Measurements from ENCODE around the gene TMTC1.
"Not testable (repeated sequence)": the region's sequence is repeated elsewhere in the genome, so short reads cannot be mapped to it uniquely, and the experiment has no call there.

TMTC1 gene

DNA sequence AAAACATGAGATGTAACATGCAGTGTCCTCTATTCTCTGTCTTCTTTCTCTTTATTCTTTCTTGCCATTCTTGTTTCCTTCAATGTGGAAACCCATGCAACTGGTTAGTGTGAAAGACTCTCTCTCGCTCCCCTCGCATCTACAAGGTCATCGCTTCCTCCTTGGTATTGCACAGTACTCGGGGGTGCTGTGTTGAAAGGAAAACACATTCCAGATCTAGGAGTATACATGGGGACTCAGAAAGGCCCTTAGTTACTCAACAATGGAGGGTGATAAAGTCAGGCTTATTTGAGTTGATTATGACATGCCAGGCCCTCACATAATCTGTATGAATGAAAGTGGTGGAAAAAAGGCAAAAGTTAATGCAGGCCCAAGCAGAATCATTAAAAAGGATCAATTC lies 210.8 kb downstream of the TMTC1 start:
- no peak for DNase-seq (ENCODE audit: low read depth)

DNA sequence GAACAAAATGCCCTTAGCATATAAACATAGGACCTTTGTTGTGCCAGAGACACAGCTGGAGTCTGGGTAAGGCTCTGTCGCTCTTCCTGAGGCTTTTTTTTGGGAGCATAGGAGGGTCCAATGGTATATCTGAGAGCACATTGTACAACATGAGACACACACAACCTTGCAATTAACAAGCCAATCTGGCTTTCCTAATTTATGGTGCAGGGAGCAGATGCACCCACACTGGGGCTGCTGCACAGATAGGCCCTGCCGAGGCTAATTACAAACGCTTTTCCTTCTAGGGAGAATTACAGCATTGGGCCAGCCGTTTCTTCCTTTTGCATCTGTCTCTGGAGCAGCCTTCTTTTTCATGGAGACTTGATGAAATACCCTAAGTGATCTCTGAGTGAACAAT lies 211.3 kb downstream of the TMTC1 start:
- no peak for DNase-seq (ENCODE audit: low read depth)

DNA sequence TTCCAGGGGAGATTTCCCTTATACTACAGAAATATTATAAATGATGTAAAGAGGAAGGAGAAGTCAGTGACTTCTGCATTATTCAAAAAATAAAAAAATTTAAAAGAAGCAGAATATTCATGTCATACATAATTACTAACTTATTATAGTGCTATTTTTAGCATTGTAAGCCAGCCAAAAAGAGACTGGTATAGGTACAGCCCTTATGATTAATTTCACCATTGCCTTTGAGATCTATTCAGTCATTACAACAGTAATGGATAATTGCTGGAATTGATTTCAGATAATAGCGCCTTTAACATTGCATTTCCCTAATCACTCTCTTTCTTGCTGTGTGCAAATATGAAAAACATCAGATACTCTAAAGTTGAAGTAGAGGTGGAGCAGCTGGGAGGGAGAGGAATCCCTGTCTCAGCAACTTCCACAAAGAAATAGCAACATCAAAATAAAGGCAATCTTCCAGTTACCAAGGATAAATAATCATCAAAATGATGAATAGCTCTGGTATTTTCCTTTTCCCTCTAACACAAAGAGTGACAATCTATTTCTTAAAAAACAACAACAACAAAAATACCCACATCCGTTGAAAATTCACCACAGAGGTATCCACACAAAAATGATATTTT lies 214.5 kb downstream of the TMTC1 start:
- no peak for DNase-seq (ENCODE audit: low read depth)

DNA sequence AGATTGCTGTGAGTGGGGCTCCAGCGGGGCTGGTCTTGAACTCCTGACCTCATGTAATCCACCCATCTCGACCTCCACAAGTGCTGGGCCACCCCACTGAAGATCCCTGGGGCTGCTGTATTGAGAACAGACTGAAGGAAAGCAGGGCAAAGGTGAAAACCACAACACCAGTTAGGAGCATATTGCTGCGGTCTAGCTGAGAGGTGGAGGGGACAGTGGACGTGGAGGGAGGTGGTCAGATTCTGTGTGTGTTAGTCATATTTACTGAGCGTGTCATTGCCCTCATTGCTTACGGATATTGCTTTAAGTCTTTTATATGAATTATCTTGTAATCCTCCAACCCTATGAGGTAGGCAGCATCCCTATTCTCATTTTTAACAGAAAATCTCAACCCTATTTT lies 217.3 kb downstream of the TMTC1 start:
- no peak for DNase-seq (ENCODE audit: low read depth)

DNA sequence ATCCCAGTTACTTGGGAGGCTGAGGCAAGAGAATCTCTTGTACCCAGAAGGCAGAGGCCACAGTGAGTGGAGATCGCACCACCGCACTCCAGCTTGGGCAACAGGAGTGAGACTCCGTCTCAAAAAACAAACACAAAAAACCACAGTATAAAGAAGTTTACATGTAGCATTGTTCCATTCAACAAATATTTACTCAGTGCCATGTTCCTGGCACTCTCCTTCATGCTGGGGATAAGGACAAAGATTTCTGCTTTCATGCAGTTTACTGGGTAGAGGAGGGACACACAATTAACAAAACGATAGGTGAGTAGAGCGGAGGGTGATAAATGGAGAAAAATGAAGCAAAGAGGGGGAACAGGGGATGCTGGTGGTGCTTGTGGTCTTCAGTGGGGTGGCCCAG lies 218.0 kb downstream of the TMTC1 start:
- DNase-seq (ENCODE audit: low read depth) = no peak

DNA sequence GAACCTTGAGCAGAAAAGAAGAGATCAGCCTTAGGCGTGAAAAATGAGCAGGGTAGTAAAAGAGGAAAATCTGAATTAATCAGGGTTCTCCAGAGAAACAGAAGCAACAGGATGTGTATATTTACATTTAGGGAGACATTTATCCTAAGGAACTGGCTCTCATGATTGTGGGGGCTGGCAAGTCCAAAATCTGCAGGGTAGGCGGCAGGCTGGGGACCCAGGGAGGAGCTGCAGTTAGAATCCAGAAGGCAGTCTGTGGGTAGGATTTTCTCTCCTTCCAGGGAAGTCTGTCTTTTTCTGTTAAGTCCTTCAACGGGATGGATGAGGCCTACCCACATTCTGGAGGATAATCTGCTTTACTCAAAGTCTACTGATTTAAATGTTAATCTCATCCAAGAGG lies 218.8 kb downstream of the TMTC1 start:
- DNase-seq (ENCODE audit: low read depth) = no peak

DNA sequence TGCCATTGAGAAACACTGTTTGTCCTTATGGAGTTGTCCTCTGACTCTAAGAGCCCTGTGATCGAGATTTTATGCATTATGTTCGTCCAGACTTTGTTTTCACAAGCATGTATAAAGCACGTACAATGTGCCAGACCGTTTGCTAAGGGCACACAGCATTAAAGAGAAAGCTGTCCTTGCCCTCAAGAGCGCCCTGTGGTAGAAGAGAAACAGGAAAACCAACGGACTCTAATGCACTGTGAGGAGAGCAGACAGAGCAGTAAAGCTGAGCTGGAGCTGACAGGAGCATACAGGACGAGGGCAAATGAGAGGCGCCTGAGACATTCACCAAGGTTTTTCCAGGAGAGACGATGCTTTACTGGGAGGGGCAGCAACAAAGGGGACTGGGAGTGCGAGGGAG lies 220.1 kb downstream of the TMTC1 start:
- DNase-seq (ENCODE audit: low read depth) = no peak

DNA sequence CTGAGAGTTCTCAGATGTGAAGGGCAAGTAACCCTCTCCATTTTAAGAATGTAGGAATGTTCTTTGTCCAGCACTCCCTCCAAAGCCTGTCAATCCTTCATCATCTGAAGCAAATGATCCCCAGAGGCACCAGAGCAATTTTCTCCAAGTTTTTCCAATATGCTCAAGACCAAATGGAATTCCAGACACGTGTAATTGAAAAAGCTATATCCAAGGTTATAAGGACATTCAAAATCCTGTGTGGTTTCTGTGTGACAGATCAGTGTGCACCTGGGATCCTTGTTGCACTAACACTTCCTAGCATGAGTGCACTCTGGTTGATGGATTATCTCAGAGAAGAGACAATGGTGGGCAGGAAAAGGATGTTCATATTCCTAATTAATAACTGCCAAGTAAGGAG lies 220.7 kb downstream of the TMTC1 start:
- no peak for DNase-seq (ENCODE audit: low read depth)

DNA sequence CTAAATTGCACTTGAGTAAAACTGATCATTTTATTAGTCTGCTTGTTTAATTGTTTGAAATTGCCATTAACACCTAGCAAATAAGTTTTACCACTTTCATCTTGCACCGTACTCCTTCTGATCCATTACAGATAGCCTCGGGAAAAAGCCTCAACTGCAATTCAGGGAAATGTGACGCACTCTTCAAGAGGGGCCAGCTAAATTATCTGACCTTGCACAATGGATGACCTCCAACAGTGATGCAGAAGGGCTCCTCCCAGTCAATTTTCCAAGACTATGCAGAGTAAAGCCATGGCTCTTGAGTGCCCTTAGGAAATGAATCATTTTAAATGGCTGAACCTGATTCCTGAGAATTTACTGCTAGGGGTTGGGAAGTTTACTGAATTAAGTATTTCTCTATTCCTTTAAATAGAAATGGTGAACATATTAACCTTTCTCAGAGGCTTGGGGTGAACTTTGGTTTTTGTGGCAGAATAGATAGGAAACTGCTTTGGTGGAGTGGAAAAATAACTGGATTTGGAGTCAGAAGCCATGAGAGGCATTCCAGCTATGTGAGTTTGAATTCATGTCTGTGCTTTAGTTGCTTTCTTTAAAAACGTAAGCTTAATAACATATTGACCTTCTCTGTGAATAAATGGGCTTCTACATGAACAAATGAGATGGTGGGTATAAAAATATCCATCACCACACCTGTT lies 221.5 kb downstream of the TMTC1 start:
- DNase-seq (ENCODE audit: low read depth) = no peak

DNA sequence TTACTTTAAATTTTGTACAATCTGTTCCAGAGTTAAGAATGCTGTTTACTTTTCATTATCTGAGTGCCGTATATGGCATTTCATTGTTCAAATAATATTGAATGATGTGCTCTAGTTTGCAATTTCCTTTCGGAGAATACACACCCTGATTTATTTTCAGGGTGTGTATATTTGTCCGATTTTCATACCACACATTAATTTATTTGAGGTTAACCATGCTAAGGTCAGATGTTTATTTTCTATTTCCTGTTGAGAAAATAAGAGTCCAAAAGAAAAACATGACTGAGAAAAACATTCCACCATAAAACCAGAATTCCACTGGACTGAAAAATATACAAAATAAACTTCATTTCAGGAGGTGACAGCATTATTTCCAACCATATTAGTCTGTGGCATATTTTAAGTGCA lies 222.1 kb downstream of the TMTC1 start:
- DNase-seq (ENCODE audit: low read depth) = no peak

DNA sequence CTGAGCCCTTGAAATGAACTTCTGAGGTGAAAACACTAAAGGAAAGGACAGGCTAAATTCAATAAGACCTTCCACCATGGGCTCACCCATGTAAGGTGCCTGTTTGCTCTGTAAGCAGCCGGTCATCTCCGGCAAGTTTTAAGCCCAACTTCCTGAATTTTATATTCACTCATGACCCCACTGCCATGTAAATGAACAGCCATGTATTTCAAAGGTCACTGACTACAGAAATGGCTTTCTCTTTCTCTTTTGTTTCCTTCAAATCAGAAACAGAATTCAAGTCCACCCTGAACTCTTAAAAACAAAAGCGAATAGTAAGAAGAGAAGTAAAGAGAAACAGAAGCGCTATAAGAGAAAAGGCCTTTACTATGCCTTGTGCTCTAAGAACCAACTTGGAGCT lies 224.5 kb downstream of the TMTC1 start:
- DNase-seq (ENCODE audit: low read depth) = no peak

DNA sequence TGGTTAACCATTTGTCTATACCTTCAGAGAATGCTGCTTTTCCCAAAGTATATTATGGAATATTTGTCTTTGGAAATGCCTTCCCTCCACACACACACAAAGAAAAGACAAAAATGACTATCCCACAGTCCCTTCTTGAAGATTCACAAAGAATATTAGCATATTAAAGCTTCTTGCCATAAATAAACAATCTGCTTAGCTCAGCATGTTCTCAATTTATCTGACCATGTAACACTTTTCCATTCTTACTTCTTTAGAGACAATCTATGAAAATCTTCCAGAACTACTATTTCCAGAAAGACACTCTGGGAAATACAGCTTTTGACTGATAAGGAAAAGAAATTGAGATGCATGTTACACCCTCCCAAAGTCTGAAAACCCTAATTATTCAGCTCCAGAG lies 227.4 kb downstream of the TMTC1 start:
- no peak for DNase-seq (ENCODE audit: low read depth)

DNA sequence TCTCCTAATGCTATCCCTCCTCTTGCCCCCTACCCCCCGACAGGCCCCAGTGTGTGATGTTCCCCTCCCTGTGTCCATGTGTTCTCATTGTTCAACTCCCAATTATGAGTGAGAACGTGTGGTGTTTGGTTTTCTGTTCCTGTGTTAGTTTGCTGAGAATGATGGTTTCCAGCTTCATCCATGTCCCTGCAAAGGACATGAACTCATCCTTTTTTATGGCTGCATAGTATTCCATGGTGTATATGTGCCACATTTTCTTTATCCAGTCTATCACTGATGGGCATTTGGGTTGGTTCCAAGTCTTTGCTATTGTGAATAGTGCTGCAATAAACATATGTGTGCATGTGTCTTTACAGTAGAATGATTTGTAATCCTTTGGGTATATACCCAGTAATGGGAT lies 228.3 kb downstream of the TMTC1 start:
- DNase-seq (ENCODE audit: low read depth) = not testable (repeated sequence)

DNA sequence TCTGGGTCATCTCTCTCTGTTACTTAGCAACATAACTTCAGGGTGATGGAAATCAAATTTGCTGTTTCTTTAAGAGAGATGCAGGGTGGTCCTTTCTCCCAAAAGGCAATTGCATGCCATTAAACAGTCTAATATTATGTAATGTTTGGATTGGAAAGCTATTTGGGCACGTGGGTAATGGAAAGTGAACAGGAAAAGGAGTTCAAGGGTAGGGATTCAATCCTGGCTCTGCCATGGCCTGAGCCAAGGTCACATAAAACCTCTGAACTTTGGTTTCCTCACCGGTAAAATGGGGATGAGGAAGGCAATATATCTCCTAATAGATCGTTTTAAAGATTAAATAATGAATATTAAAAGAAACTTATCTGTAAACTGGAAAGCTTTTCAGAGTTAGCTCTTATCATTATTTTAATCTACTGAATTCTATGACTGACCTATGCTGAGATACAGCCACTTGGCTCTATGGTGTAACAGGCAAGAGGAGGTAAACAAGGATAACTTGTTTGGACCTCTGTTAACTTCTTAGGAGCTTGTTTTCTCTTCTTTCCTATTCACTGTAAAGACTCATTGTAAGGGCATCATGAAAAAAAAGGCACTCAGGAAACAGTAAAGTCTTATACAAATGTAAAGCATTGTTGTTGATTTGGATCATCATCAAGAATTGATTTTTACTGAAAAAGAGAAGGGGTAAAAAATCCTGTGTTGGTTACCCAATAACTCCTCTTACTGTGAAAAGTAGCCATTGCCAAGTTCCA lies 230.6 kb downstream of the TMTC1 start:
- DNase-seq (ENCODE audit: low read depth) = no peak

DNA sequence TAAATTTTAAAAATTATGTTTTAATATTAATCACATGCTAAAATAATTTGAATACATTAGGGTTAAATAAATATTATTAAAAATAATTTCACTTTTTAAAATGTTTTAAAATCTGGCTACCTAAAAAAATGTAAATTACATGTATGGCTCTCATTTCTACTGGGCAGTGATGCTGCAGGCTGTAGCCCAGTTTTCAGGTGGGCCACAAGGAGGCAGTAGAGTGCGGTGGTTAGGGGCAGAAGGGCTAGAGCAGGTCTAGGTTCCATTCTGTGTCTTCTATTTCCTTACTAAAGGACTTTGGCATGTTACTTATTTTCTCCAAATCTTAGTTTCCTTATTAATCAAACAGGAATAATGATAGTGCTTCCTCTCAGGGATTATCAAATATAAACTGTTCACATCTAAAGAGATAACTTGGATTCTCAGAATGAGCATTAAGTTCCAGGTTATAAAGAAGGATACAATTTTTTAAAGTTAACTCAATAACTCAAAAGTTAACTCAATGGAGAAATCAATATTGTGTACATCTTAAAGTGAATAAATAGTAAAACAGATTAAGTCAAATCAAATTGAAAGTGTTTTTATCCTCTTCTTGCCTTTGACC lies 231.3 kb downstream of the TMTC1 start:
- DNase-seq (ENCODE audit: low read depth) = peak; percentile 18

DNA sequence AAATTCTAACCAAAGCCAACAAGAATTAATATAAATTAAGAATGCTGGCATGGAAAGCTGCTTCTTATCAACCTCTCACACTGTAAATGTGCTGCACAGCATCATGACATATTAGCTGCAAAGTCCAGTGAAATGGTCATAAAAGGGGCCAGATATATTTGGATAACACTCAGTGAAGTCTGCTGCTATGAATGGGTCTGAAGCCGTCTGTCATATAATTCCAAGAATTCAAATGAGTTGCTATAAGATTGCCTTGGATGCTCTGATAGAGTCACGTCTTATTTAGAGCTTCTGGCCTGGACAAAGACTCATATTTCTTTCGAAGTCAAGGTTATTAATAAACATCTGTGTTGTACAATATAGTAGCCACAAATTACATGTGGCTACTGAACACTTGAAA lies 231.9 kb downstream of the TMTC1 start:
- DNase-seq (ENCODE audit: low read depth) = no peak

DNA sequence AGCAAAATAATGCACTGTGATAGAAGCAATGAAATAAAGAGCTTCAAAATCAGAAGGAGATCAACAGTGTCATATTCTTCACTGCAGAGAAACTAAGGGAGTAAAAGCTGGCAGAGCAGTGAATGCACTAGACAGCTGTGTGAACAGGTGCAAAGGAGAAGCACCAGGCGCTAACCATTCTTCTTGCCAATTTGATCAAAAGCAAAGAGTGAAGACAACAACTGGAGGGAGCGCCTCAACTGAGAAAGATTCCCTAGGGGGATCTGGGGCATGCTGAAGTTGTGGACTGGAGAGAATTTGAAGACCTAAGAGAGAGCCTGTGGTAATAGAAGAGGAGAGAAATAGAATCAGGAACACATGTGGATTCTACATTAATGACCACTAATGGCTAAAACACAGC lies 235.9 kb downstream of the TMTC1 start:
- no peak for DNase-seq (ENCODE audit: low read depth)

DNA sequence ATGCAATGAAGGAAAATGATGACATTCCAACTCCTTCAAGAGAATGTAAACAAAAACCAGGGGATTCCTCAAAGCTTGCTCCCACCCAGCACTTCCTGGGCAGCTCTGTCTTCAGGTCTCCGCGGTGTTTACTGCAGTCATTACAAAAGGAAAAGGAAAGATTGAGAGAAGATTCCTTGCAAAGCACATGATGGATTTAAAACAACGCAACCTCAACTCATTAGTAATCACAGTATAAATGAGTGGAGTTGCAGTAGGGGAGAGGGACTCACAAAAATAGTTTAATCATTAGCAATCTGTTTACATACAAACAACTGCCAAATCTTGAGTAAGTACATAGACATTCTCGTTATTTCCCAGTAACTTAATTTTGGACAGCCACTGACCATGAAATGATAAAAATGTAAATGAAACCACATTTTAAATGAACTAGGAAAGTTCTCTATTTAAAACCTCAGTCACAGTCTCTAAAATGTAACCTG lies 236.6 kb downstream of the TMTC1 start:
- DNase-seq (ENCODE audit: low read depth) = no peak

DNA sequence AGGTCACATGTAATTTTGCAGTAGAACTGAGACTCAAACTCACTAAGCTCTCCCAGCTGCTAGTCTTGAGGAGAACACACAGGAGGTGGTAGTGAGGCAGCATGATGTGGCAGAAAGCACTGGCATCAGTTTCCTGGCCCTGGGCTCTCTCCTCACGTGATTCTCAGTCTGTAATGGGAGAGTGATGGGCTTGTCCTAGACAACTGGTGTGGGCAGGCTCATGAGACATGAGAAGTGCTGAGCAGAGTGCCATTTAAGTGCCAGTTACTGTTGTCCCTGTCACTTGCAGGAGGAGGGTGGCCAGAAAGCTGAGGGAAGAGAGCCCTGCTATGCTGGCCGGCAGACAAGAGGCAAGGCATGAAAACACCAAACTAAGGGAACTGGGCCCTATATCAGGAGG lies 237.7 kb downstream of the TMTC1 start:
- DNase-seq (ENCODE audit: low read depth) = no peak

DNA sequence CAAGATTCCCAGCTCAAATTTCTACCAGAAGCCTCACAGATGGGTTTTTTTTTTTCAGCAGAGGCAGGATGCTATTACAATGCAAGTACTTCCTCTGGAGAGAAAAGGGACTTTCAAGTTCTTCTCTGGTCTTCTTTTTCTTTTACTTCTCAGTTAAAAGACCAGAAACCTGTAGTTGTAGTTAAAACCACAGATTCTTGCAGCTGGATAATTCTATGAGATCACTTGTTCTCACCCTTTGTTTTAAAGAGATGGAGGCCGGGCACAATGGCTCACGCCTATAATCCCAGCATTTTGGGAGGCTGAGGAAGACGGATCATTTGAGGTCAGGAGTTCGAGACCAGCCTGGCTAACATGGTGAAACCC lies 238.7 kb downstream of the TMTC1 start:
- DNase-seq (ENCODE audit: low read depth) = no peak

DNA sequence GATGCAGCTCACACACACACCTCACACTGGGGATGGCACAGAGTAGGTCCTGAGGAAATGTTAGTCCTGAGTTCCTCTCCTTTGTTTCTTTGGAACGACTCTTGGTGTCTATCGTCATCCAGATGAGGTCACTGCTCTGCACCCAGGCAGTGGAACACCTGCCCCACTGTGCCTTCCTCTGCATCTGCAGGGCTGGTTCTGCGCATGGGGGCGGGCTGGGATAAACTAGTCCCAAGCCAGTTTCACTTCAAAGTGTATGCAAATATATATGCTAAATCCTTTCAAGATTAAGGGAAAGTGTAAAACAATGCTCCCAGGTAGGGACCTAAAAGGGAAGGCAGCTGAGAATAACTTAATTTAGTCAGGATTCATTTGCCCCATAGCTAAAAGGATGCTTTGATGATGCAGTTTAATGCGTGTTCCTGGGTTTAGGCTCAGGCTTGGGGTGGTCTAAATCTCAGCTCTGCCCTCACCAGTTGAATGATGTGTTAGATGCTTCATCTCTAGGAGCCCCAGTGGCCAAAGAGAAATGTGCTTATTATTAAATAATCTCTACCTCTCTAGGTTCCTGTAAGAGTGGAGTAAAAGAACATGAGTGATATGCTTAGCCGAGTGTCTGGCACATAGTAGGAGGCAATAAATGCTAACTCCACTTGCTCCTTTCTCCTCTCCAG lies 239.2 kb downstream of the TMTC1 start:
- no peak for DNase-seq (ENCODE audit: low read depth)

DNA sequence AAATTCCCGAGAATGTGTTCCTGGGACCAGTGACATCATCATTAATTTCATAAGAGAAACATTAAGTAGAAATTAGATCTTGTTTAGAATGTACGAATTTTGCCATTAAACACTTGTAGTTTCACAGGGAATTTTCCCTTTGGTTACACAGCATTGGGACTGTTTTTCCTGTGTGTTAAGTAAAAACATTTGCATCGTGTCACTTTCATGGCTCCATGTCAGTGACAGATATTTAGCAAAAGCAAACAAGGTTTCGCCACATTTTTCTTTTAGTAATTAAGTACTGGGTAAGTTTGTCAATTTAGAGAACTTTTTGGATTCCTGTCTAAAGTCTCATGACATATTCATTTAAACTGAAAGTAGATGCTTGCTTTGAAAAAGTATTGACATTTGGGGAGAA lies 240.7 kb downstream of the TMTC1 start:
- no peak for DNase-seq (ENCODE audit: low read depth)
